ENCODE measurements around the gene PKDREJ.

- TF ChIP-seq, protein P1, sequence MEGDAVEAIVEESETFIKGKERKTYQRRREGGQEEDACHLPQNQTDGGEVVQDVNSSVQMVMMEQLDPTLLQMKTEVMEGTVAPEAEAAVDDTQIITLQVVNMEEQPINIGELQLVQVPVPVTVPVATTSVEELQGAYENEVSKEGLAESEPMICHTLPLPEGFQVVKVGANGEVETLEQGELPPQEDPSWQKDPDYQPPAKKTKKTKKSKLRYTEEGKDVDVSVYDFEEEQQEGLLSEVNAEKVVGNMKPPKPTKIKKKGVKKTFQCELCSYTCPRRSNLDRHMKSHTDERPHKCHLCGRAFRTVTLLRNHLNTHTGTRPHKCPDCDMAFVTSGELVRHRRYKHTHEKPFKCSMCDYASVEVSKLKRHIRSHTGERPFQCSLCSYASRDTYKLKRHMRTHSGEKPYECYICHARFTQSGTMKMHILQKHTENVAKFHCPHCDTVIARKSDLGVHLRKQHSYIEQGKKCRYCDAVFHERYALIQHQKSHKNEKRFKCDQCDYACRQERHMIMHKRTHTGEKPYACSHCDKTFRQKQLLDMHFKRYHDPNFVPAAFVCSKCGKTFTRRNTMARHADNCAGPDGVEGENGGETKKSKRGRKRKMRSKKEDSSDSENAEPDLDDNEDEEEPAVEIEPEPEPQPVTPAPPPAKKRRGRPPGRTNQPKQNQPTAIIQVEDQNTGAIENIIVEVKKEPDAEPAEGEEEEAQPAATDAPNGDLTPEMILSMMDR (IDR thresholded peaks at IDR 0.05): no peak
- no peak for TF ChIP-seq POLR2A (IDR thresholded peaks at IDR 0.05)
Observed at GRCh38 chr22:46292732-46293131, 29.6 kb upstream of the PKDREJ start.

Data from body of pancreas (tissue), 4 donors.